ENCODE data around the gene RNU2-63P. TPM values are rescaled to one million over a fixed set of nuclear protein-coding genes. Genes with fewer than 3 reads are reported as not detected.
"Not testable (repeated sequence)": the region's sequence is repeated elsewhere in the genome, so short reads cannot be mapped to it uniquely, and the experiment has no call there.

RNU2-63P gene
- total RNA-seq, 1 donor from 2014 or later, result not detected

- no peak overlapping the region for H3K27ac ChIP-seq (replicated peaks)
- no peak for DNase-seq
- no peaks in the 10 kb centered on the region for H3K27me3 ChIP-seq (ENCODE audit: low read depth)
- H3K36me3 ChIP-seq, result no peaks in the 10 kb centered on the region
- intact Hi-C loops (cut with micrococcal nuclease), result no loop called here
- no peak for TF ChIP-seq CTCF (IDR thresholded peaks at IDR 0.05; ENCODE audit: borderline replicate concordance)
- H3K9me3 ChIP-seq (replicated peaks), result no peaks in the 10 kb centered on the region
- no peak overlapping the region for H3K4me3 ChIP-seq
- H3K4me1 ChIP-seq, result peaks cover 54% of the 10 kb centered on the region
These were observed 35.4 kb upstream of the RNU2-63P start for GRCh38 chr2:88051792-88052191.

GRCh38 chr2:88049622-88050021 is 33.3 kb upstream of the RNU2-63P start:
- Histone ChIP-seq H3K27ac (replicated peaks) (no peak overlapping the region), H3K27me3 (ENCODE audit: low read depth) (no peaks in the 10 kb centered on the region), H3K4me1 (peaks cover 40% of the 10 kb centered on the region), H3K9me3 (replicated peaks) (no peaks in the 10 kb centered on the region), H3K4me3 (no peak overlapping the region), H3K36me3 (no peaks in the 10 kb centered on the region)
- intact Hi-C loops (cut with micrococcal nuclease), result no loop called here
- TF ChIP-seq CTCF (IDR thresholded peaks at IDR 0.05; ENCODE audit: borderline replicate concordance), result no peak
- DNase-seq, result no peak

GRCh38 chr2:88048541-88048940 is 32.2 kb upstream of the RNU2-63P start:
- DNase-seq, result no peak
- H3K27ac ChIP-seq (replicated peaks), result no peak overlapping the region
- peaks cover 6% of the 10 kb centered on the region for H3K36me3 ChIP-seq
- no peak overlapping the region for H3K4me3 ChIP-seq
- H3K27me3 ChIP-seq (ENCODE audit: low read depth), result no peaks in the 10 kb centered on the region
- peaks cover 36% of the 10 kb centered on the region for H3K4me1 ChIP-seq
- TF ChIP-seq CTCF (IDR thresholded peaks at IDR 0.05; ENCODE audit: borderline replicate concordance), result no peak
- intact Hi-C loops (cut with micrococcal nuclease), result no loop called here
- H3K9me3 ChIP-seq (replicated peaks), result no peaks in the 10 kb centered on the region

- H3K36me3 ChIP-seq; DNase-seq; H3K27ac ChIP-seq (replicated peaks); H3K4me3 ChIP-seq; H3K9me3 ChIP-seq (replicated peaks); H3K27me3 ChIP-seq (ENCODE audit: low read depth); intact Hi-C loops (cut with micrococcal nuclease): not testable (repeated sequence)
- peaks cover 32% of the 10 kb centered on the region for H3K4me1 ChIP-seq
These were observed 29.2 kb upstream of the RNU2-63P start for GRCh38 chr2:88045561-88045960.

GRCh38 chr2:88042476-88042875 is 26.1 kb upstream of the RNU2-63P start:
- H3K27me3 ChIP-seq (ENCODE audit: low read depth), result no peaks in the 10 kb centered on the region
- no peak overlapping the region for H3K4me3 ChIP-seq
- DNase-seq, result no peak
- H3K27ac ChIP-seq (replicated peaks), result no peak overlapping the region
- H3K36me3 ChIP-seq, result peaks cover 6% of the 10 kb centered on the region
- peaks cover 37% of the 10 kb centered on the region for H3K4me1 ChIP-seq
- intact Hi-C loops (cut with micrococcal nuclease), result no loop called here
- H3K9me3 ChIP-seq (replicated peaks), result no peaks in the 10 kb centered on the region
- no peak for TF ChIP-seq CTCF (IDR thresholded peaks at IDR 0.05; ENCODE audit: borderline replicate concordance)

- no peak for DNase-seq
- H3K9me3 ChIP-seq (replicated peaks), result no peaks in the 10 kb centered on the region
- H3K4me1 ChIP-seq, result peaks cover 38% of the 10 kb centered on the region
- H3K36me3 ChIP-seq, result peaks cover 25% of the 10 kb centered on the region
- no peak overlapping the region for H3K4me3 ChIP-seq
- no peak overlapping the region for H3K27ac ChIP-seq (replicated peaks)
- intact Hi-C loops (cut with micrococcal nuclease), result no loop called here
- TF ChIP-seq CTCF (IDR thresholded peaks at IDR 0.05; ENCODE audit: borderline replicate concordance), result no peak
- H3K27me3 ChIP-seq (ENCODE audit: low read depth), result no peaks in the 10 kb centered on the region
These were observed 22.1 kb upstream of the RNU2-63P start for GRCh38 chr2:88038263-88039105.

All from left ventricle myocardium inferior (tissue), 1 donor.